Measurements from ENCODE around the gene SYNJ2. TPM values are rescaled to one million over a fixed set of nuclear protein-coding genes. Genes with fewer than 3 reads are reported as not detected.

The SYNJ2 gene
- total and polyA plus RNA-seq, 9 donors: 3.6 to 18.7 (median 9.8) TPM

DNA sequence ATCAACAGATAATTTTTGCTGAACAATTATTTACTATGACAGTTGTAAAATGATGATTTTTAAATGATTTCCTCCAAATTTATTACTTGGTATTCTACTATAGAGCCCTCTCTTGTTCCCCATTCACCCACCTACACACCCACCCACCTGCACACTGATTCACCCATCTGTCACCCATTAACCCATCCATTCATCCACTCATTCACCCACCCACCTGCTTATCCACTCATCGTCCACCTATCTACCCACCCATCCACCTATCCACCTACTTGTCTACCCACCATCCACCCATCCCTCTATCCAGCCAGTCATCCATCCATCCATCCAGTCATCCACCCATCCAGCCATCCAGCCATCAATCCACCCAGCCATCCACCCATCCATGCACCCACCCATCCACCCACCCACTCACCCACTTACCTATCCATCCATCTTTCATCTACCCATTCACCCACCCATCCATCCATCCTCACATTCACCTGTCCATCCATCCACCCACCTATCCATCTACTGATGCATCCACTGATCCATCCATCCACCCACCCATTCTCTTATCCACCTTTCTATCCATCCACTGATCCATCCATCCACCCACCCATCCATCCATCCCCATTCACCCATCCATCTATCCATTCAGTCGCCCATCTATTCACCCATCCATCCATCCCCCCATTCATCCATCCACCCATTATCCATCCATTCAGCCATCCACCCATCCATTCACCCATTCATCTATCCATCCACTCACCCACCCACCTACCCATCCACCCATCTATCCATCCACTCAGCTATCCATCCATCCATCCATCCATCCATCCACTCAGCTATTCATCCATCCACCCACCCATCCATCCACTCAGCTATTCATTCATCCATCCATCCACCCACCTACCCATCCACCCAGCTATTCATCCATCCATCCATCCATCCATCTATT, 72.0 kb downstream of the SYNJ2 start:
- WGBS, 3 donors: 48 to 73% (median 70%) methylated on average over 2 of the region's 2 CpGs
- Histone ChIP-seq H3K36me3 (no peaks in the 10 kb centered on the region), H3K4me1 (ENCODE audit: insufficient read depth) (no peaks in the 10 kb centered on the region), H3K27ac (no peak overlapping the region), H3K9me3 (no peaks in the 10 kb centered on the region), H3K27me3 (no peaks in the 10 kb centered on the region), H3K4me3 (no peak overlapping the region)
- TF ChIP-seq, protein P1, sequence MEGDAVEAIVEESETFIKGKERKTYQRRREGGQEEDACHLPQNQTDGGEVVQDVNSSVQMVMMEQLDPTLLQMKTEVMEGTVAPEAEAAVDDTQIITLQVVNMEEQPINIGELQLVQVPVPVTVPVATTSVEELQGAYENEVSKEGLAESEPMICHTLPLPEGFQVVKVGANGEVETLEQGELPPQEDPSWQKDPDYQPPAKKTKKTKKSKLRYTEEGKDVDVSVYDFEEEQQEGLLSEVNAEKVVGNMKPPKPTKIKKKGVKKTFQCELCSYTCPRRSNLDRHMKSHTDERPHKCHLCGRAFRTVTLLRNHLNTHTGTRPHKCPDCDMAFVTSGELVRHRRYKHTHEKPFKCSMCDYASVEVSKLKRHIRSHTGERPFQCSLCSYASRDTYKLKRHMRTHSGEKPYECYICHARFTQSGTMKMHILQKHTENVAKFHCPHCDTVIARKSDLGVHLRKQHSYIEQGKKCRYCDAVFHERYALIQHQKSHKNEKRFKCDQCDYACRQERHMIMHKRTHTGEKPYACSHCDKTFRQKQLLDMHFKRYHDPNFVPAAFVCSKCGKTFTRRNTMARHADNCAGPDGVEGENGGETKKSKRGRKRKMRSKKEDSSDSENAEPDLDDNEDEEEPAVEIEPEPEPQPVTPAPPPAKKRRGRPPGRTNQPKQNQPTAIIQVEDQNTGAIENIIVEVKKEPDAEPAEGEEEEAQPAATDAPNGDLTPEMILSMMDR (IDR thresholded peaks at IDR 0.05): no peak
- TF ChIP-seq EP300 (IDR thresholded peaks at IDR 0.05): no peak
- no peak for TF ChIP-seq POLR2A (IDR thresholded peaks at IDR 0.05)
- DNase-seq: no peak
- intact Hi-C loops (cut with DNase I): no loop called here

DNA sequence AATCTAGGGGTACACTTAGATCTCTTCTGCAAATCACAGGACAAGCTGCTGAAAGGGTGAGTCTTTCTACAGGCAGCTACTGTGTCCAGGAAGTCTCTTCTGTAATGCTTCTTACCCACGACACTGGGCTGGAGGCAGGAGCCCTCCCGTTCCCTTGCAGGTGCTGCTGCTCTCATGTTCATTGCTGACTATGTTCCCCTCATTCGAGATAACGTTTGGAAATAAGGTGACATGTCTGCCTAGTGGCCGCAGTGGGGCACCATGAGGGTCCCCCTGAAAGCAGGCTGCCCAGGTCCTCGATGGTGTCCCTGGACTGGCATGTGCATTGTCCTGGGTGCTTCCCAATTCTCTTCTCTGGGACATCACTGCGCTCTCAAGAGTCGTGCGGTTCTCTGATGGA, 74.7 kb downstream of the SYNJ2 start:
- H3K9me3 ChIP-seq: no peaks in the 10 kb centered on the region
- no peak for TF ChIP-seq EP300 (IDR thresholded peaks at IDR 0.05)
- TF ChIP-seq, protein P1 (IDR thresholded peaks at IDR 0.05): no peak
- no peak for TF ChIP-seq POLR2A (IDR thresholded peaks at IDR 0.05)
- DNase-seq: no peak
- 94 to 95% (median 94%) methylated on average over 9 of the region's 9 CpGs for WGBS, 3 donors
- H3K27ac ChIP-seq: no peak overlapping the region
- peaks cover 11% of the 10 kb centered on the region for H3K4me1 ChIP-seq (ENCODE audit: insufficient read depth)
- no peaks in the 10 kb centered on the region for H3K27me3 ChIP-seq
- no peak overlapping the region for H3K4me3 ChIP-seq
- intact Hi-C loops (cut with DNase I): no loop called here
- H3K36me3 ChIP-seq: no peaks in the 10 kb centered on the region

DNA sequence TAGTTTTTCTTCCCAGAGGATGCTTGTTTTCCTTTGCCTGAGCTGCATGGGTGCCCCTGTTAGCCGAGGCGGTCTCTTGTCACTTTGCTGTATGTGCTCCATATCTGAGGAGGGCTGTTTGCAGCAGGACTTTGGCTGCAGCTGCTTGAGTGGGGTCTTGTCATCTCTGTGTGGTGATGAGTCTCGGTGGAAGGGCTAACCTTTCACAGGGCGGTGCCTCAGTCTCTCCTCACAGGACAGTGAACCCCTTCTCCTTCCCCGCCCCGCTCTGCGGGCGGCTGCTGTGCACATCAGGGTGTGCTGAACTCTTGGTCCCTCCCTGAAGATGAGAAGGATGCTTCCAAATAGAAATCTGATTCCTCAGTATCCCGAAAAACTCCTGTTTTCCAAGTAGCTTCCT, 75.1 kb downstream of the SYNJ2 start:
- Histone ChIP-seq H3K9me3 (no peaks in the 10 kb centered on the region), H3K4me3 (no peak overlapping the region), H3K4me1 (ENCODE audit: insufficient read depth) (peaks cover 11% of the 10 kb centered on the region), H3K27me3 (no peaks in the 10 kb centered on the region), H3K27ac (no peak overlapping the region), H3K36me3 (no peaks in the 10 kb centered on the region)
- TF ChIP-seq, protein P1 (IDR thresholded peaks at IDR 0.05): no peak
- TF ChIP-seq EP300 (IDR thresholded peaks at IDR 0.05) (no peak), POLR2A (IDR thresholded peaks at IDR 0.05) (no peak)
- 94 to 97% (median 95%) methylated on average over 9 of the region's 9 CpGs for WGBS, 3 donors
- intact Hi-C loops (cut with DNase I): no loop called here
- no peak for DNase-seq

DNA sequence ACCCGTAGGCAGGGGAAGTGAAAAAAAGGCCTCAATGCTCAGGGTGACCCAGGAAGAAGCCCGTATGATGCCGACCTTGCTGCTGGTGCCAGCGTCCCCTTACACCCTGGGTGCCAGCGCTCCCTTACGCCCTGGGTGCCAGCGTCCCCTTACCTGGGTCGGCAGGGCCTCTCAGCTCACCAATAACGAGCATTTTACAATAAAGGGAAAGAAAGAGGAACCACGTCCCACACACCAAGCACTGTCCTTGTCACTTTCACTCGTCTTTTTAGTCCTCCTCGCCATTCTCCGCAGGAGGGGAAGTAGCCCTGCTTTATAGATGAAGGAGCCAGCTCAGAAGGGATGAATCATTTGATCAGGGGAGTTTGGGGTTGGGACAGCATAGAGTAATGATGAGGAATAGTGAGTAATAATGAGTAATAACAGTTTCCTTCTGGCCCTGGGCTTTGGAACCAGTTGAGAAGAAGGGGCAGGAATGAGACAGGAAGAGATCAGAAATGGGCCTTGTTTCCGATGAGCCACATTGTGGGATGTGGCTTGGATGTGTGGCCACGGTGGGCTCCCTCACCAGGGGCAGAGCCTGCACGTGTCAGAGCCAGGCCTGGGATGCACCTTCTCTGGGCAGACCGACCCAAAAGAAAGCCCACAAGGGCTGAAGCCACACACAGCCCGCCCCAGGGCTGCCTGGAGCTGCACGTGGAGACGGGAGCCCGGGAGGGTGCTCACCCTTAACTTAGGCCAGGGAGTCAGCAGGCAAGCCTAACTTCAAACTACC, 75.7 kb downstream of the SYNJ2 start:
- Histone ChIP-seq H3K36me3 (no peaks in the 10 kb centered on the region), H3K9me3 (no peaks in the 10 kb centered on the region), H3K4me3 (no peak overlapping the region), H3K27ac (no peak overlapping the region), H3K27me3 (no peaks in the 10 kb centered on the region), H3K4me1 (ENCODE audit: insufficient read depth) (peaks cover 11% of the 10 kb centered on the region)
- peak in 1 of 5 donors; percentile 27 for DNase-seq
- intact Hi-C loops (cut with DNase I): no loop called here
- 81 to 87% (median 87%) methylated on average over 21 of the region's 21 CpGs for WGBS, 3 donors
- TF ChIP-seq EP300 (IDR thresholded peaks at IDR 0.05) (no peak), POLR2A (IDR thresholded peaks at IDR 0.05) (no peak)
- TF ChIP-seq, protein P1 (IDR thresholded peaks at IDR 0.05): no peak
